ENCODE data around the gene NFASC. TPM values are rescaled to one million over a fixed set of nuclear protein-coding genes. Genes with fewer than 3 reads are reported as not detected.

The NFASC gene
- total RNA-seq, 1 donor from 2014 or later: 1.6 TPM

DNA sequence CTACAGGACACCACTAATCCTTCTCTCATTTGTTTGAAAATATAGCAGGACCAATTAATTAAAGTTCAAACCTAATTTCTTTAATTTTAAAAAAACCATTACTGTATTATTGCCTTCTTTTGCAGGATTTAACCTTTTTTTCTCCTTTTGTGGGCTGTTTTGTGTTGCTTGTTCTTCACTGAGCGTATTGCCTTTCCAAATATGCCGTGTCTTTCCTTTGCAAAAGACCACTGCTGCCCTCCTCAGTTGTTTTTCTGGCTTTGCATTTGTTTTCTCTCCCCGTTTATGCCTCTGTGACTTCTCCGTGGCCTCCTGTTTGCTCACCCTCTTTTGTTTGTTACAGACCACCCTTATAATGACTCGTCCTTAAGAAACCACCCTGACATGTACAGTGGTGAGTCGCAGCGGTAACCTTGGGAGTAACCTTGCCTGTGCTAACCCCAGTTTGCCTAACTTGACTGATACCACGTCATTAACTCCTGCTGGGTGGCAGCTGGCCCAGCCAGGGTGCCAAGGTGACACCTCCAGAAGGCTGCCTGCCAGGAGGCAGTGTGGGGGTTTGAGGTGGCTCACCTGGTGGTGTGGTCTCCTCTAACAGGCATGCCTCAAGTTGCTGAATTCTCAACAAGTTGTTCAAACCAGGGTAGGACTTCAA lies 91.2 kb downstream of the NFASC start:
- no peak overlapping the region for H3K27ac ChIP-seq (ENCODE audit: low read depth, low read length)
- H3K36me3 ChIP-seq (ENCODE audit: control insufficient read depth in 3 of 3, insufficient read depth in 3 of 3, low read length in 3 of 3): peaks cover 0 to 4% (median 2%) of the 10 kb centered on the region in 3 donors
- H3K4me1 ChIP-seq (ENCODE audit: control insufficient read depth in 3 of 3, insufficient read depth in 3 of 3, low read length in 3 of 3): peaks cover 6 to 17% (median 15%) of the 10 kb centered on the region in 3 donors
- H3K27me3 ChIP-seq (ENCODE audit: control insufficient read depth in 3 of 3, insufficient read depth in 3 of 3, low read length in 3 of 3): peaks cover 4 to 10% (median 6%) of the 10 kb centered on the region in 3 donors
- H3K4me3 ChIP-seq (ENCODE audit: low read length in 3 of 3): no peak overlapping the region
- H3K9me3 ChIP-seq (ENCODE audit: control insufficient read depth in 3 of 3, low read length in 3 of 3): no peaks in the 10 kb centered on the region
- H3K9ac ChIP-seq (ENCODE audit: low read depth in 1 of 3, low read length in 3 of 3): no peak overlapping the region

DNA sequence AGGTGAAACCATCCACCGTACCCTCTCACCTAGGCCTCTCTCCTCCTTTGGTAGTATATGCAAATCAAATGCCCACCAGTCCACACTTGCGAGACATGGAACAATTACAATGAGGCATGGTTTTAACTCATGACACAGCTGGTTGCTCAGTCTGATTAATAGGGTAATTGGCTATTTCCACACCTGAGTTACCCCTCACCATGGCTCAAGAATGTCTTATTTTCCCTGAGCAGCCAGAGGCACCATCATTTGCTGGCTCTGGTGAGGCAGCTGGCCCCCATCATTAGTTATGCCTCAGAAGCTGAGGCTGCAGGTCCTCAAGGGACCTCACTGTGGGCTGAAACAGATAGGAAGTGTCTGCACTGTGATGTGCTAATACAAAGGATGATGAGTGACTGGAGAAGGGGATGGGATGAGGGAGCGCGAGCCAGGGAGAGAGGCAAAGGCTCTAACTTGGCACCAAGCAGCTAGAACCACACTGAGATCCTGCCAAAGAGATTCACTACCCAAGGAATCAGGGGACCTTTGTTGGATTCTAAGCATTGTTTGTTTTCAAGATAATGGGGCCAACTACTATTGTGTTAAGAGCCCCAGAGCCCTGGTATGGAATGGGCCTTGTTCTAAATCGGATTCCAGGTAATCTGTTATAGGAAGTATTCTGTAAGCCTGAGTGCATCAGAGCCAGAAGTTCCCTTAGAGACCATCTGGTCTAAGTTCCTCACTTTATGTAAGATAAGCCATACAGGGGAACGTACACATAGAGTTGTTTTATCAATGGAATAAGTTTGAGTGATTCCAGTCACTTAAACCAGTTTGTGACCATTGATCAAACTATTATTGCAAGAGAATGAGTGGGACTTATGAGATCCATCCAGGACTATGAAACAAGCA lies 92.3 kb downstream of the NFASC start:
- Histone ChIP-seq H3K4me3 (ENCODE audit: low read length in 3 of 3) (no peak overlapping the region), H3K9me3 (ENCODE audit: control insufficient read depth in 3 of 3, low read length in 3 of 3) (no peaks in the 10 kb centered on the region), H3K9ac (ENCODE audit: low read depth in 1 of 3, low read length in 3 of 3) (no peak overlapping the region), H3K4me1 (ENCODE audit: control insufficient read depth in 3 of 3, insufficient read depth in 3 of 3, low read length in 3 of 3) (peaks cover 6 to 17% (median 15%) of the 10 kb centered on the region in 3 donors), H3K27me3 (ENCODE audit: control insufficient read depth in 3 of 3, insufficient read depth in 3 of 3, low read length in 3 of 3) (peaks cover 4 to 15% (median 6%) of the 10 kb centered on the region in 3 donors), H3K36me3 (ENCODE audit: control insufficient read depth in 3 of 3, insufficient read depth in 3 of 3, low read length in 3 of 3) (no peaks in the 10 kb centered on the region), H3K27ac (ENCODE audit: low read depth, low read length) (no peak overlapping the region)

DNA sequence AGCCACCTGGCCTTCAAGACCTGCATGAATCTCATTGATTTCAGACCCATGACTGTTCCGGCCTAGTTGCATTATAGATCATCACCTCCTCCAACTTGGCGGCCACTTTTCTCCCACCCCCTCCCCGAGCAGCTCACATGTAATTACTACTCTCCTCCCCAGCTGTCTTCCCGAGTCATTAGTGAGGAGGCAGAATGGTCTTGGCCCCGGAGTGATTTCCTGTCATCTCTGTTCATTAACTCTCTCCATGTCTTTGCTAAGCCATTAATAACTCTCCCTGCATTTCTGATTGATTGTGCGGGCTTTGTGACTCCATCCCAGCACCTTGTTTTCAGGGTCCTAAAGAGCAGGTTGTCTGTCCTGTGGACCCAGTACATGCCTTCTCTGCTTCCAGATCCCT lies 96.8 kb downstream of the NFASC start:
- no peak overlapping the region for H3K9ac ChIP-seq (ENCODE audit: low read depth in 1 of 3, low read length in 3 of 3)
- peaks cover 0 to 2% (median 0%) of the 10 kb centered on the region in 3 donors for H3K36me3 ChIP-seq (ENCODE audit: control insufficient read depth in 3 of 3, insufficient read depth in 3 of 3, low read length in 3 of 3)
- no peak overlapping the region for H3K27ac ChIP-seq (ENCODE audit: low read depth, low read length)
- no peak overlapping the region for H3K4me3 ChIP-seq (ENCODE audit: low read length in 3 of 3)
- peaks cover 0 to 19% (median 17%) of the 10 kb centered on the region in 3 donors for H3K27me3 ChIP-seq (ENCODE audit: control insufficient read depth in 3 of 3, insufficient read depth in 3 of 3, low read length in 3 of 3)
- no peaks in the 10 kb centered on the region for H3K9me3 ChIP-seq (ENCODE audit: control insufficient read depth in 3 of 3, low read length in 3 of 3)
- no peaks in the 10 kb centered on the region for H3K4me1 ChIP-seq (ENCODE audit: control insufficient read depth in 3 of 3, insufficient read depth in 3 of 3, low read length in 3 of 3)

DNA sequence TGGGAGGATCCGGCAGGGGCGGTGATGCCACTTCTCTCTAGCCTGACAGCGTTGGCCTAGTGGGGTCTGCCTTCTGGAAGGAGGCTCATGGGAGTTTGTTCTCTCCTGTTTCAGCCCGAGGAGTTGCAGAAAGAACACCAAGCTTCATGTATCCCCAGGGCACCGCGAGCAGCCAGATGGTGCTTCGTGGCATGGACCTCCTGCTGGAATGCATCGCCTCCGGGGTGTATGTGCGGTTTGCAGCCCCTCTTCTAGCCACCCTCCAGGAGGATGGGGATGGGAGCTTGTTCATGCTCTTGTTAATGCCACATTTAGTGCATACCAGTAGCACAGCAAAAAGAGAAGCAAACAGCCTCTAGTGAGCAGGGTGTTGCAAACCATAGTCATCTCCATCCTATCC lies 97.5 kb downstream of the NFASC start:
- Histone ChIP-seq H3K4me3 (ENCODE audit: low read length in 3 of 3) (no peak overlapping the region), H3K36me3 (ENCODE audit: control insufficient read depth in 3 of 3, insufficient read depth in 3 of 3, low read length in 3 of 3) (peaks cover 0 to 2% (median 0%) of the 10 kb centered on the region in 3 donors), H3K9ac (ENCODE audit: low read depth in 1 of 3, low read length in 3 of 3) (no peak overlapping the region)

DNA sequence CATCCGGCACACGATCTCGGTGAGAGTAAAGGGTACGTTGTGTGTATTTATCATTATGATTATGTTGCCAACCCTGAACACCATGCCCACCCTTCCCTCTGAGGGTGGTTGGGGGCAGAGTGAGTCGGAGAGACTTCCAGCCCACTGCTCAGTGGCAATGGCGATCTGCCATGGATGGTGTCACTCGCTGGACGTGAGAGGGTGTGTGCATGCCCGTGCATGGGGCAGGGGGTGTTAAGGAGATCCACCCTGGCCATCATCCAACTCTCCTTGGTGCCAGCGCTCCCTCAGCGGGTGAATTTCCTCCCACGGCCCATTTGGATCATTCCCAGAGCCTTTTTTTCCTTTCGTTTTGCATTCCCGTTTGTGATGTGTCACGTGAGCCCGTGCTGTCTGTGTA lies 98.3 kb downstream of the NFASC start:
- H3K27ac ChIP-seq (ENCODE audit: low read depth, low read length): no peak overlapping the region
- no peak overlapping the region for H3K4me3 ChIP-seq (ENCODE audit: low read length in 3 of 3)
- no peak overlapping the region for H3K9ac ChIP-seq (ENCODE audit: low read depth in 1 of 3, low read length in 3 of 3)
- H3K9me3 ChIP-seq (ENCODE audit: control insufficient read depth in 3 of 3, low read length in 3 of 3): no peaks in the 10 kb centered on the region
- H3K4me1 ChIP-seq (ENCODE audit: control insufficient read depth in 3 of 3, insufficient read depth in 3 of 3, low read length in 3 of 3): no peaks in the 10 kb centered on the region
- H3K36me3 ChIP-seq (ENCODE audit: control insufficient read depth in 3 of 3, insufficient read depth in 3 of 3, low read length in 3 of 3): peaks cover 0 to 2% (median 0%) of the 10 kb centered on the region in 3 donors
- peaks cover 0 to 23% (median 15%) of the 10 kb centered on the region in 3 donors for H3K27me3 ChIP-seq (ENCODE audit: control insufficient read depth in 3 of 3, insufficient read depth in 3 of 3, low read length in 3 of 3)

More for the DNA sequence above, 97.5 kb downstream of the NFASC start:
- no peak overlapping the region for H3K27ac ChIP-seq (ENCODE audit: low read depth, low read length)
- H3K4me1 ChIP-seq (ENCODE audit: control insufficient read depth in 3 of 3, insufficient read depth in 3 of 3, low read length in 3 of 3): no peaks in the 10 kb centered on the region
- H3K27me3 ChIP-seq (ENCODE audit: control insufficient read depth in 3 of 3, insufficient read depth in 3 of 3, low read length in 3 of 3): peaks cover 0 to 21% (median 15%) of the 10 kb centered on the region in 3 donors
- H3K9me3 ChIP-seq (ENCODE audit: control insufficient read depth in 3 of 3, low read length in 3 of 3): no peaks in the 10 kb centered on the region

DNA sequence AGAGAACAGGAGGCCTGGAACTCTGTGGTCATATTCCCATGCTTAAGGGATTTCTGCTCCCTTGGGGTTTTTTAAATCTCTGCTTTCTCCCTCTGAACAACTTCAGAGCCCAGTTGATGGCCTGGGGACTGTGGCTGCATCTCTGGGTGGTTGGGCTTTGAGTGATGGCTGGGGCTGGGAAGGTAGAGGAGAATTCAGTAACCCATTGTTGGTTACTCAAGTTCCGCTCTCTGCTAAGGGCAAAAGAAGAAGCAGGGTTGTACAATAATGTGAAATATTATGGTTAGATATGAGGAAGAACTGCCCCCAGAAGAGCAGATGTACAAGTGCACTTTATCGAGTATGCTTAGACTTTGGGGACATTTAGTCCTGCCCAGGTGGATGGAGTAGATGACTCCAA lies 100.3 kb downstream of the NFASC start:
- no peak overlapping the region for H3K9ac ChIP-seq (ENCODE audit: low read depth in 1 of 3, low read length in 3 of 3)
- H3K36me3 ChIP-seq (ENCODE audit: control insufficient read depth in 3 of 3, insufficient read depth in 3 of 3, low read length in 3 of 3): peaks cover 0 to 2% (median 0%) of the 10 kb centered on the region in 3 donors
- no peaks in the 10 kb centered on the region for H3K9me3 ChIP-seq (ENCODE audit: control insufficient read depth in 3 of 3, low read length in 3 of 3)
- no peak overlapping the region for H3K27ac ChIP-seq (ENCODE audit: low read depth, low read length)
- H3K4me3 ChIP-seq (ENCODE audit: low read length in 3 of 3): no peak overlapping the region
- H3K4me1 ChIP-seq (ENCODE audit: control insufficient read depth in 3 of 3, insufficient read depth in 3 of 3, low read length in 3 of 3): peaks cover 0 to 2% (median 0%) of the 10 kb centered on the region in 3 donors
- peaks cover 4 to 29% (median 26%) of the 10 kb centered on the region in 3 donors for H3K27me3 ChIP-seq (ENCODE audit: control insufficient read depth in 3 of 3, insufficient read depth in 3 of 3, low read length in 3 of 3)

DNA sequence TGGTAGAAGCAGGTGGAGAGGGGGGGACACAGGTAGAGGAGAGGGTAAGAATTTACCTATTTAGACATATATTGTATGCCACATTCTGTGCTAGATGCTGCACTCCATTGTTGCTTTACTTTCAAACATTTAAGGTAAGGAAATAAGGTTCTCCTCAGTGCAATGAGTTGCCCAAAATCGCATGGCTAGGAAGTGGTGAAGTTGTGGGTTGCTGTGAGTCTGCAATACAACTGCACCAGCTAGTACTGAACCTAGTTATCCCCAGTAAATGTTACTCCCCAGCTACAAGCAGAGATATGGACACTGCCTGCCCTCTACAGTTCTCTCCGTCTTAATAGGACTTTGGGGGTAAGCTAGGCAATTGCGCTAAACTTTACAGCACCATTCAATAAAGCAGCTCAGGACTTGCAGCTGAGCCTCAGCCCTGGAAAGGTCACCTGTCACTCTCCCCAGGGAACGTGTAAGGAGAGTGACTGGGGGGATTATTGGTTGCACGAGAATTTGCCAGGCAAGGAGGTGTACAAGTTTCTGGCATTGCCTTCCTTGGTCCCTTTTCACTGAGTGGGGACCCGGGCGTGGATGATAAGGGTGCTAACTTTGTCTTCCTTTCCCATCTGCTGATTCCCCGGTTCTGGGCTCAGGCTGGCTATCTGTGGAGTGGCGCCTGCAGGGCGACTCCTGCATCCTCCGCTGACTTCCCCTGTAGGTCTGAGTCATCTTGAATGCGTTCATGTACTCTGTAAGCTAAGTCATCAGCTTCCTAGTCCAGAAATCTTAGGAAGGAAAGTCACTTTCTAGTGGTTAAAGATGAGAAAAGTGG lies 101.1 kb downstream of the NFASC start:
- Histone ChIP-seq H3K27me3 (ENCODE audit: control insufficient read depth in 3 of 3, insufficient read depth in 3 of 3, low read length in 3 of 3) (peaks cover 7 to 30% (median 26%) of the 10 kb centered on the region in 3 donors), H3K4me3 (ENCODE audit: low read length in 3 of 3) (no peak overlapping the region), H3K9ac (ENCODE audit: low read depth in 1 of 3, low read length in 3 of 3) (no peak overlapping the region), H3K27ac (ENCODE audit: low read depth, low read length) (no peak overlapping the region), H3K36me3 (ENCODE audit: control insufficient read depth in 3 of 3, insufficient read depth in 3 of 3, low read length in 3 of 3) (peaks cover 0 to 2% (median 0%) of the 10 kb centered on the region in 3 donors), H3K9me3 (ENCODE audit: control insufficient read depth in 3 of 3, low read length in 3 of 3) (no peaks in the 10 kb centered on the region), H3K4me1 (ENCODE audit: control insufficient read depth in 3 of 3, insufficient read depth in 3 of 3, low read length in 3 of 3) (peaks cover 0 to 2% (median 0%) of the 10 kb centered on the region in 3 donors)

DNA sequence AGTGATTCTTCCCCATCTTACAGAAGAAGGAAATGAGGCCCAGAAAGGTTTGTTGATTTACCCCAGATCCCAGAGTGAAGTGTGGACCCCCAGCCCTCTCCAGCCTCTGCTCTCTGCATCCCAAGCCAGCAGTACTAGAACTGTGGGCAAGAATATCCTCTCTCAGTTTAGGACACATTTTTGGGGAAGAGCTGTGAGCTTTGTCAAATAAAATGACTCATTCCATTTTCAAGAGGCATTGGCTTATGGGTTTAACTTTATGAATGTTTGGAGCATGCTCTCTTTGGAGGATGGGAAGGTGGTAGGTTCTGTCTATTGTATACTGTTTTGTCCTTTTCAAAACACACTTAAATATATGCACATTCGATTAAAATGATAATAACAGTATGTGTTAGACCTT lies 101.8 kb downstream of the NFASC start:
- H3K9me3 ChIP-seq (ENCODE audit: control insufficient read depth in 3 of 3, low read length in 3 of 3): no peaks in the 10 kb centered on the region
- peaks cover 0 to 2% (median 0%) of the 10 kb centered on the region in 3 donors for H3K4me1 ChIP-seq (ENCODE audit: control insufficient read depth in 3 of 3, insufficient read depth in 3 of 3, low read length in 3 of 3)
- H3K9ac ChIP-seq (ENCODE audit: low read depth in 1 of 3, low read length in 3 of 3): no peak overlapping the region
- H3K36me3 ChIP-seq (ENCODE audit: control insufficient read depth in 3 of 3, insufficient read depth in 3 of 3, low read length in 3 of 3): peaks cover 0 to 2% (median 0%) of the 10 kb centered on the region in 3 donors
- H3K27ac ChIP-seq (ENCODE audit: low read depth, low read length): no peak overlapping the region
- no peak overlapping the region for H3K4me3 ChIP-seq (ENCODE audit: low read length in 3 of 3)
- peaks cover 7 to 33% (median 26%) of the 10 kb centered on the region in 3 donors for H3K27me3 ChIP-seq (ENCODE audit: control insufficient read depth in 3 of 3, insufficient read depth in 3 of 3, low read length in 3 of 3)

DNA sequence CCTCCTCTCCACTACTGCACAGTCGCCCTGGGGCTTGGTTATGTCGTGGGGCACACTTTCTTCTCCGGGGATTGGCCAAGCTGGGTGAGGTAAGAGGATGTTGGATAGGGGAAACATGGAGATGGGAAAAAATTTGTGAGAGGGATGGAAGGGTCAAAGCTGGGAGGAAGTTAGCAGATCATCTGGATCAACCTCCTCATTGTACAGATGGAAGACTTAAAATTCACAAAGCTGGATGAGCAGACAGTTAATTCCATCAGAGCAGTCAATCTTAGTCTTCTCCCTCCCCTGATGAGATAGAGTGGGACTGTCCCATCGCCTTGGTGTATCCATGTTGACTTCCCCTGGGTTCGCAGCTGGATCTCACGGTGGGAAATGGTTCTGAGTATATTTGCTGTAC lies 102.8 kb downstream of the NFASC start:
- Histone ChIP-seq H3K4me1 (ENCODE audit: control insufficient read depth in 3 of 3, insufficient read depth in 3 of 3, low read length in 3 of 3) (peaks cover 0 to 2% (median 0%) of the 10 kb centered on the region in 3 donors), H3K9ac (ENCODE audit: low read depth in 1 of 3, low read length in 3 of 3) (no peak overlapping the region), H3K27me3 (ENCODE audit: control insufficient read depth in 3 of 3, insufficient read depth in 3 of 3, low read length in 3 of 3) (peaks cover 7 to 30% (median 23%) of the 10 kb centered on the region in 3 donors), H3K36me3 (ENCODE audit: control insufficient read depth in 3 of 3, insufficient read depth in 3 of 3, low read length in 3 of 3) (peaks cover 0 to 2% (median 0%) of the 10 kb centered on the region in 3 donors), H3K4me3 (ENCODE audit: low read length in 3 of 3) (no peak overlapping the region), H3K27ac (ENCODE audit: low read depth, low read length) (no peak overlapping the region), H3K9me3 (ENCODE audit: control insufficient read depth in 3 of 3, low read length in 3 of 3) (no peaks in the 10 kb centered on the region)

All from skeletal muscle tissue (tissue), 4 donors.